ENCODE data around the gene C4orf50.

Gene C4orf50

GRCh38 chr4:6018331-6018730, at the start of gene C4orf50:
C4orf50 (minus strand) TSS chr4:6018431.
- DNase-seq (ENCODE audit: low read depth in 2 of 2): no peak

DNA sequence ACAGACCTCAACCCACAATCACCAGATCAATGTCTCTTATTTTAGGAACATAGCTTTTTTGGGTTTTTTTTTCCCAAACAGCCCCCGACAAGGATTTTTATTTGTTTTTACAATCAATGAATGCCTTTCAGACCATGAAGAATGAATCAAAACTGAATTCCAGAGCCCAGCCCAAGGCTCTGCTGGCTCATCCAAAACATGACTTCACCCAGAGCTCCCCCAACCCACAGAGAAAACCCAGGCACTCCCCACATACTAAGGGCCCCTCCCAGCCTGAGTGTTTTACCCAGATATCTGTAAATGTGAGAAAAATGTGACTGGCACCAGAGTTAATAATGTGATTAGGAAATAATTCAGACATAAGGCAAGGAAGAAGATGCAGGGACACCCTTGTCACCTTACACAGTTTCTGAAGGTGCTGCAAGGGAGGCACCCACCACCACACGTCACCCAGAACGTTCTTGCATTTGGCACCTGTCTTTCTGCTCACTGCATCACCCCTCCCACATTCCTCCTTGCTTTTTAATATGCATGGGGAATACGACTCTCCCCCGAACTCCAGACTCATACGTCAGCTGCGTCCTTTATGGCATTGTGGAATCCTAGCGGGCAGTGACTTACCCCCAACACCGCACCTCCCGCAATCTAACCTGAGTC, 47.8 kb upstream of the C4orf50 start:
- no peak for DNase-seq (ENCODE audit: low read depth in 2 of 2)

DNA sequence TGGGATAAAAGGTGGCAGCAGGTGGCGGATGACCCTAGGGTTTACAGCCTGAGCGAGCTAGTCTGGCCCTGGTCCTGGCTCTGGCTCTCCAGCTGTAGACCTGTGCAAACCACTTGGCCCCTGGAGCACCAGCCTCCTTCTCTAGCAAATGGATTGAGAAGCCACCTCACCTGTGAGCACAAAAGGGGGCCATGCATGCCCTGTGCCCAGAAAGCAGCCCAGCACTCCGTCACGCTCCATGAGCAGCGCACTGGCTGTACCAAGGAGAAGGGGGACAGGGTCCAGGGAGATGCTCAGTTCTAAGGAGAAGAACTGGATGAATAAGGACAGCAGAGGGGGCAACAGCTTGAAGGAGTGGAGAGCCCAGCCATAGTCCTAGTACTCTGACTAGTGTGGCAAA, 46.9 kb upstream of the C4orf50 start:
- no peak for DNase-seq (ENCODE audit: low read depth in 2 of 2)

DNA sequence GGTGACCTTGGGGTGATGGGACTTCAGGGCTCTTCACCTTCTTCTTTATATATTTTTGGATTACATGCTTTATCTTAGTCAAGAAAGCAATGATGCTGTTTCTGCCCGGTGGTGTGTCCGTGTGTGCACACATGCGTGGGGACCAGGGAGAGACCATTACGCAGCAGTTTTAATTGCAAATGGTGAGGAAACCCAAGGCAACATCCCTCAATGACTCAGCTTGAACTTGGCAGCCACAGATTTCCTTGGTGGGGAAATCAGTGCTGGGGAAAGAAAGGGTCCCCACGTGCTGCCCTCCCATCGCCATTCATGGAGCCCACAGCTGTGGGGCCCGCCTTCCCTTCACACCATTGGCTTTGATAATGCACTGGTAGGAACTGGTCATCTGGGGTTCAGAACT, 46.2 kb upstream of the C4orf50 start:
- DNase-seq (ENCODE audit: low read depth in 2 of 2): no peak

- DNase-seq (ENCODE audit: low read depth in 2 of 2): no peak
Observed at GRCh38 chr4:6063684-6064083, 45.5 kb upstream of the C4orf50 start.

DNA sequence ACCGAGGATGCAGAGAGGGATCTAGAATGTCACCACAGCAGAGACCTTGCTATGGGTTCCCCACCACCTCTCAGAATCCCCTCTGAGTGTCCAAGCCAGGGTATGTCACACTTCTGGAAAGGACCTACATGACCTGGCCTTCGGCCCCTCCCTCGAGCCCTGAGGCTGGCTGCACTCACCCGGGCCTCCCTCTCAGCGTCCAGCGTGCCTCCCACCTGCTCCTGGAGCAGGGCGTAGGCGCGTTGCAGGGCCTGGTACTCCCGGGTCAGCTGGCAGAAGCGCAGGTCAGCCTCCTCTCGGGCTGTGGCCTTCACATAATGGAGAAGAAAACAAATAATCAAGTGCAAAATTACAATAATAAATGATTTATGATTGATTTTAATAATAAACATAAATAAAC, 43.9 kb upstream of the C4orf50 start:
- DNase-seq (ENCODE audit: low read depth in 2 of 2): no peak

GRCh38 chr4:6059375-6059805, 41.2 kb upstream of the C4orf50 start:
- DNase-seq (ENCODE audit: low read depth in 2 of 2): no peak

DNA sequence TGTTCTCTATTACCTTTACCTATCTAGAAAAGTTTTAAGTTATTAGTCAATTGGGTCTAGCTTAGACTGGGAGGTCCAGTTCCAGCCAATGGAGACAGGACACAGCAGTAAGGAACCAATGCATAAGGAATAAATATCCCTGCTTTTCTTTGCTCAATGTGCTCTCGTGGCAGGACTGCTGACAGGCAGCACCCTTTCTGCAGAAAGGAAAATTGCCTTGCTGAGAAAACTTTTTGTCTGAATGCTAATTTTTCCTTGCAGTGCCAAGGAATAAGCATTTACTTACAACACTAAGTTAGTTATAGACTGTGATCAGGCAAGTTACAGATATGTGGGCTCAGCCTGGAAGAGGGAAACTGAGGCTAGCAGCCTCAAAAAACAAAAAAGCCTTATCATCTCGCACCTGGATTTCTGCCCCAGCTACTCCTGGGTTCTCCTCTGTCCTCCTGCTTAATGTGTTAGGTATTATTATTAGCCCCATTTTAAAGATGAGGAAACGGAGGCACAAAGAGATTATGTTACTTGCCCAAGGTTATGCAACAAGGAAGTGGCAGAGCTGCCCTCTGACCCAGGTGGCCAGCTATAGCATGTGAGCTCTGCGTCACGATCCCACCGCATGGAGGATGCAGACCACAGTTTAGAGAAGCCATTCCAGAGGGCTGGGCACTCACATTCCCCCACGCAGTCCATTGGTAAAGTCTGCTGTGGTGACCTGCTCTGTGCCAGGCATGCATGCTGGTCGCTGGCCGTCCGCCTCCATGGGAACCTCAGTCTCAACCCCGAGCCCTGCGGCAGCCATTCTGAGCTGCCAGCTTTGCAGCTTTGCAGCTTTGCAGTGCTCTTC, 40.5 kb upstream of the C4orf50 start:
- DNase-seq (ENCODE audit: low read depth in 2 of 2): no peak

GRCh38 chr4:6056976-6057766, 38.9 kb upstream of the C4orf50 start:
- DNase-seq (ENCODE audit: low read depth in 2 of 2): no peak

DNA sequence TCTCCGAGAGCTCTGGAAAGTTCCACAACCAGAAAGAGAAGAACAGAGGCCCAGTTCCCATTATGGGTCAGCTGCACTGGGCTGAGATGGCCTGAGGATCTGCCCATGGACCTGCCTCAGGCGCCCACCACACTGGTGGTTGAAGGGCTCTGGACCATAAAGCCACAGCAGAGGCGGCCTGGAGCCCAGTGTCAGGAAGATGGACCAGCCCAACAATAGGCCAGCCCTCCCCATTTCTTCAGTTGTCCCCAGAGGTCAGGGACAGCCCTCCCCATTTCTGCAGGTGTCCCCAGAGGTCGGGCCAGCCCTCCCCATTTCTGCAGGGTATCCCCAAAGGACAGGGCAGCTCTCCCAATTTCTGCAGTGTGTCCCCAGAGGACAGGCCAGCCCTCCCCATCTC, 37.2 kb upstream of the C4orf50 start:
- DNase-seq (ENCODE audit: low read depth in 2 of 2): no peak

DNA sequence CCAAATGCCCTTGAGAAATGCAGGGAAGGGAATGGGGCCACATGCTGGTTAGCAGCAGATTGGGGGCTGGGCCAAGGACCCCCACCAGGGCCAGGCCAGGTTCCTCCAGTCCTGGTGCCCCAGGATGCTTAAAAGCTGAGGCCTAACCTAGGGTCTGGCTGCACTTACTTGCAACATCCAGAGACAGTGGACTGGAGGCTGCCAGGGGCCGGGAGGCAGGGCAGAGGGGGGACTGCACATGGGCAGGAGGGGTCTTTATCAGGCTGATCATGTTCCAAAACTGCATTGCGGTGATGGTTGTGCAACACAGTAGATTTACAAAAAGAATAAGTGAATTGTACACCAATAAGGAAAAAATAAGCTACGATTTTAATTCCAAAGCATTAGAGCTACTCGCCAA, 36.8 kb upstream of the C4orf50 start:
- no peak for DNase-seq (ENCODE audit: low read depth in 2 of 2)

DNA sequence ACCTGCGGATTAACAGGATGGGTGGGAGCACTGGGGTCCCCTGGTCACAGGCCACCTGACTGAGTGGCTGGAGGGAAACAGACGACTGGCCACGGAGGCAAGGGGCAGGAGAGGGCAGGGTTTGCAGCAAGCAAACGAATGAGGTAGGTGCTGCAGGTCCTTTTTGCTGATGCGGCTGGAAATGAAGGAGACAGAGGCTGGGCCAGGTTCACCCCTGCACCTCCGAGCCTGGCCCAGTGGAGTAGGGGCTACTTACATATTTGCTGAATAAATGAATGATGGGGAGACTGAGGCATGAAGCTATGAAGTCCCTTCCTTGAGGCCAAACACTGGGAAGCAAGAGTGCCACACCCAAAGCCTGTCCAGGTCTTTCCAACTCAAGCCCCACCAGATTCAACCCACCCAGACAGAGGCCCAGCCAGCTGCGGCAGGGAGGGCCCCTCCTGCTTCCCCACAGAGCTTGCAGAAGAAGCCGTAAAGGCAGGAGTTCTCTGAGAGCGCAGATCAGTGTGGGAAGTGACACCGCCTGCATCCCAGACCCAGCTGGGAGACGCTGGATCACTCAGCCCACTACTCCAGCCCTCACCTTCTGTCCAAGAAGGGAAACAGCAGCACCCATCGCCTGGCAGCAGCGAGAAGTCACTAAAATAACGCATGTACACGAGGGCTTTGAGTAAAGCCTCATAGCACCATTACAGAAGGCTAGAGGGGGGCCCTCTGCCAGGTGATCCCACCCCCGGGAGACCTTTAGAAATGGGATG, 36.1 kb upstream of the C4orf50 start:
- no peak for DNase-seq (ENCODE audit: low read depth in 2 of 2)

- DNase-seq (ENCODE audit: low read depth in 2 of 2): no peak
Observed at GRCh38 chr4:6052679-6053078, 34.4 kb upstream of the C4orf50 start.

GRCh38 chr4:6050551-6050950, 32.3 kb upstream of the C4orf50 start:
- DNase-seq (ENCODE audit: low read depth in 2 of 2): no peak

- no peak for DNase-seq (ENCODE audit: low read depth in 2 of 2)
Observed at GRCh38 chr4:6049985-6050384, 31.8 kb upstream of the C4orf50 start.

DNA sequence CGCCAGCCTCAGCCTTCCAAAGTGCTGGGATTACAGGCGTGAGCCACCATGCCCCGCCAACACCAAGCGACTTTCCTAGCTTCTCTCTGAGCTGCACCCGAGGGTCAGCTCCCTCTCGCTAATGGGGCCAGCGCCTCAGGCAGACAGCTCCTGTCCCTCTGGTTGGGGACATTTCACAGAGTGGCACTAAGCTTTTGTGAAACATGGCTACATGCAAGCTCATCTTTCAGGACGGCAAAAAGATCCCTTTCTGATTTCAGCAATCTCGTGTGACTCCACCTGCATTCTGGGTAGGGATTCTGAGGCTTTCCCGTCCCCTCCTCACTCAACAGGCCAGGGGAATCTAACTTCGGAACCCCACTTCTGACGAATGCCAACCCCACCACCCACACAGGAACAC, 31.0 kb upstream of the C4orf50 start:
- DNase-seq (ENCODE audit: low read depth in 2 of 2): no peak

- DNase-seq (ENCODE audit: low read depth in 2 of 2): no peak
Observed at GRCh38 chr4:6048537-6048936, 30.3 kb upstream of the C4orf50 start.

DNA sequence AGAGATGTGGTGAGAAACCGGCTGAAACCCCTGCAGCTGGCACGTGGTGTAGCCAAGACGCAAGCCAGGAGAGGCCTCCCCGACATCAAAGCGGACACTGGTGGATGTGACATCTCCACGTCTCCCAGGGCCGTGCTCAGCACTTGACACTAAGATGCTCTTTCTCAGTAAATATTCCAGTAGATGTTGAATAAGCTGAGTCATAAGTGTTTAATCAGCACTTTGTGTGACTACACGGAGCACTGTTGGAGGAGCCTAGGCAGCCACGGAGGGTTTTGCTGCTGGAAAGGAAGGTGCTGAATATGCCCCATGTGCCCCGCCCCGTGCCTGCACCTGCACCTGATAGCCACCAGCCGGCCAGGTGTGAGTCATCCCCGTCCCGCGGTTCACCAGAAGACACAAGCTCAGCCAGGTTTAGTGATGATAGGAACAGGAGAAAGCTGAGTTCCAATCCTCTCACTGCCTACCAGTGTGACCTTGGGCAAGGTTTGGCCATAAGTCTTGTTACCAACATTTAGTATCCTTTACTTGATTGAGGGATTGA, 29.0 kb upstream of the C4orf50 start:
- no peak for DNase-seq (ENCODE audit: low read depth in 2 of 2)

GRCh38 chr4:6046526-6047129, 28.4 kb upstream of the C4orf50 start:
- no peak for DNase-seq (ENCODE audit: low read depth in 2 of 2)

GRCh38 chr4:6044805-6045204, 26.6 kb upstream of the C4orf50 start:
- DNase-seq (ENCODE audit: low read depth in 2 of 2): no peak

- DNase-seq (ENCODE audit: low read depth in 2 of 2): no peak
Observed at GRCh38 chr4:6044276-6044675, 26.0 kb upstream of the C4orf50 start.

Measured in fibroblast of skin of left quadriceps (primary cell).